Activated CD4-positive, alpha-beta T cell treated with anti-CD3 and anti-CD28 coated beads for 1 hour (primary cell): ENCODE data around the gene NAT10.

Experiments
- DNase-seq: peaks from one replicate; pipeline ENCODE4 v3.0.0-alpha.2; 2020

The NAT10 gene

DNA sequence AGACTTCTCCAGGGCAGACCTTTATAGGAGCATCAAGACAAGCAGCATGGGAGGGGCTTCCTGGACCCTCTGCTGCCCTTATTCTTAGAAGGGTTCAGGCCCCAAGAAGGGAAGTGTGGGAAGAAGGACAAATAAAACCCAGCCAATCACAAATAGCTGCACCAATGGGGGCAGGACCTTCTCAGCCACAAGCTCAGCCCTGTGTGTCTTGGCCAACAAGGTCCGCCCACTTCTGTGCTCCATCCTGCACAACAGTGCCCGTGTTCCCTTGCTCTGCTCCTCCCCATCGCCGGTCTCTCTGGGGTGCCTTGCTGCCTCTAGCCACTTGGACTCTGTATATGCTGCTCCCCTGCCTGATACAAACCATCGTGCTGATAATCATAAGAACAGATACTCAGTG lies 86.1 kb downstream of the NAT10 start:
- no peak for DNase-seq

DNA sequence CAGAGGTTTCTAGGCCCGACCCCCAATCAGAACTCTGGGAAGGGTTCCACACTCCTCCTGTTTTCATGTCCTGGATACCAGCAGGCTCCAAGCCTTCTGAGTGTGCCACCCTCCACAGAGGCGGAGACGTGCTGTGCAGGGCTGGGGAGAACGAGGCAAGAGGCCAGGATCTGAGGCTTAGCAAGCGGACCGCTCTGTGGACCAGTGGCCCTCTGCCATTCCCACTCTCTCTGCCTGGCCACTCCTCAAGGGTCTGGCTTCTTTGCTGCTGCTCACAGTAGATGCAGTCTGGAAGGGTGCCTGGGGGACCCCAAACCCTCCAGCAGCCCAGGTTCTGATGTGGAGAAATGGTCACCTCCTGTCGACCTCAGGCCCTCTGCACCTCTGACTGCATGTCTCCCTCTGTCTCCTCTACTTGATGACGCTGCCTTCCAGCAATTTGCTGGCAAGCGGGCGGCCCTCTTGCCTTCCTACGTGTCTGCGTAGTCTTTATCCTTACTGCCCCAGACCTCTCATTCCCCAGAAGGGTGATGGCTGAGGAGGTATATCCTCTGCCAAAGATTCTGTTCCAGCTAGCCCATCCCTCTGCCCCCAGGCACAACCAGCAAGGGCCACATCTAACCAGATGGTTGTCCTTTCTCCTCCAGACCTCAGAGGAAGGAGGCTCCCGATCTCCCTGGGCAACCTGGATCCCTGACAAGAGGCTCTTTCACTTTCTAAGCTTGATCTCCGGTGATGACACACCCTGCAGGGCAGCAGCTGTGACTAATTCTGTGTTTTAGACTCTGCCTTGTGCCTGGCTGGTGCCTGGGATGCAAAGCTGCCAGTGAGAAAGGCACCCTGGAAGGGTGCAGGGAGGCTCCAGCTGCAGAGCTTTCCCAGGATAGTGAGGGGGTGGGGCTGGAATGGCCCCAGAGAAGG lies 87.3 kb downstream of the NAT10 start:
- no peak for DNase-seq

DNA sequence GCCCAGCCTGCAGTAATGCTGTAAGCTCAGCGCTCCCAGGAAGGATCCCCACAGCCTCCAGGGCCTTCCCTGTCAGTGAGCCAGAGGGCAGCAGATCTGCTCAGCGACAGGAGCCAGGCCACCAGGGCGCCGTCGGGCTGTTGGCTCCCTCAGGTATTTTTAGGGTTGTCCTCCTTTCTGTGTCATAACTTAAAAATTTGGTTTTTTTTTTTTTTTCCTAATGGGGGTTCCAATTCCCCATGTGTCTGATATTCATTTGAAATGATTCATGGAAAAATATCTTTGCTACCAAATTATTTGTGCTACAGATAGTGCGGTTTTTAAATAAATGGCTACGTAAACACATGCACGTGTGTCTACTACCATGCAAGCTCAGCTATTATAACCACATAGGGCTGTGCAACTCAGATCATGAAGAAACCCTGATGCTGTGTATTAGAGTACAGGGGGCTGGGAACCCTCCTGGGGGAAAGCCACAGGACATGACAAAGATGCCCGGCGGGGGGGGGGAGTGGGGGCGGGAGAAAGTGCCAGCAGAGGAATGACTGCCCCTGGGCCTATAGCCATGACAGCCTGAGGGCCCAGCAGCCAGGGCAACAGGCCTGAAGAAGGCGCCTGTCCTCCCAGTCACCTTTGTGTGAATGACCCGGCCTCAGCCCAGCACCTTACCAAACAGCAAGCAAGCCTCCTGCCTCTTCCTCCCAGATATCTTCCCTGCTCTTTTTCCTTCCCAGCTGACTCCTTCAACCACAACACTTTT lies 89.3 kb downstream of the NAT10 start:
- DNase-seq: no peak
